UCSD-AML1 (cell line): ENCODE results near the gene ADAMTS2.

Source experiments
- DNase-seq: peaks from one replicate; lab custom pipeline; 2025; ENCODE audit not compliant: unreplicated experiment; lab: John Stamatoyannopoulos, UW

Gene ADAMTS2

DNA sequence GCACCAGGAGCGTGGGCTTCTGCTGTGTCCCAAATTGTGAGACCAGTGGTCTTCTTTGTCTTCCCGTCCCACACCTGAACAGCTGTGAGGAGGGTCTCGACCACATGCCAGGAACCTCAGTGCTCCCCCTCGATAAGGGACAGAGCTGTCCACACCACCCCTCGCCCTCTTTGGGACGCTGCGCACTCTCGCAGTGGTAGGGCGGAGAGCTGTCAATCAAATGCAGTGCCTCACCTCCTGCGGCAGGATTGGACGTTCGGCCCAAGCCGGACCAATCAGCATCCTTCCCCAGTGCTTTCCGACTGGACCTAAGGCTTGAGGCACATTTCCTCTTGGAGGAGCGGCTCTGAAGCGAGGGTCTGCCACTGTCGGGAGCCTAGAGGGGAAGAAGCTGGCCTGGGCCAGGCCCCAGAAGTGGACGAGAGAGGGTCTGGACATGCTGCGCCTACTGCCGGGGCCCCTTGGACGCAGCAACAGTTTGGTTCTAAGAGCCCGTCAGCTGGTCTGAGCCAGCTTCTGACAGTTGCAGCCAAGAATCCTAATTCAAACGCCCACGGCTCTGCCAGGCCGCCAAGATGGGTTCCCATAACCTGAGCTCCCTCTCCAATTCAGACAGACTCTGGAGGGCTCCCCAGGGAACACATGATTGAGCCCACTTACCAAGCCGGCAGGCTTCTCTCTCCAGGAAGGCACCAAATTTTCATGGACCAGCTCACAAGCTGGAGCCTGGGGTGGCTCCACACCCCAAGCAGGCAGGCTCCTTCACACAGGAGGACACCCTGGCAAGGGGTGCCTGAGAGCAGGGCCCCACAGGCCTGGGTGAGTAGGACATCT, 28.1 kb upstream of the ADAMTS2 start:
- DNase-seq = no peak

DNA sequence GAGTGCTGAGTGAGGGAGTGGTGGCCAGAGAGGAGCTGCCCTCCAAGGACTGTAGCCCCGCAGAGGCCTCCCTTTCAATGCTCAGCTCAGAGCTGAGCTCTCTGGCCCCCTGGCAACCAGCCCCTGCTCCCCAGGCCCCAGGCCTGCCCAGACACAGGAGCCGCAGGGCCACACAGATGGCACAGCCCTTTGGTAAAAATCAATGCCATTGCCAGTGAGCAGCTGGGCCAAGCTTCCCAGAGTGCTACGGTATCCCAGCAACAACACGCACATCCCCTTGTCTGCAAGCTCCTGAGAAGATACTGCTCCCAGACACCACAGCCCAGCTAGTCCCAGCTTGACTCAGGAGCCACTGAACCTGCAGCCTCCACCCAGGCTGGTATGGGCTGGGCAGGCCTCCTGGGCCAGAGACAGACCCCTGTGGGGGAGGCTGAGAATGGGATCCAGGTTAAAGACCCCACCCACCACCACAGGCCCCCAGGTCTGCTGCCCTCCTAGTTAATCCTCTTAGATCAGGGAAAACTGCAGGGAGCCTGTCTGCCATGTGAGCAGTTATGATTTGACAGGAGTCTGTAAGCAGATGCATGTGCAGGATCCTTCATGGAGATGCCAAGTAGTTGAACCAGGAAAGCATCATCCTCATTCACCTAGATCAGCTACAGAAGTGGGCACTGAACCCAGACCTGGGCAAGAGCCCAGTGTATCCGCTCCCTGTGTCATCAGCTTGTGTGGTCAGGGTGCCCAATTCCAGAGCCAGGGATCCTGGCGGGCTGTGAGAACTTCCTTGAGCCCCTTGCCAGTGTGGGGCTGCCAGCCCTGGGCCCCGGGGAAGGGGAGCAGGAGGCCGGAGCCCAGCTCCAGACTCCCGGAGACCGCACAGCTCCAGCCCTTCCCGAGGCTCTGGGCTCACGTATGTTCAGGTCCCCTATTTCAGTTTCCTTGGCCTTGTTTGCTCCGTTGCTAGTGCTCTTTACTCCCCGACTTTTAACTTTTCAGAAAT, 26.7 kb upstream of the ADAMTS2 start:
- no peak for DNase-seq

DNA sequence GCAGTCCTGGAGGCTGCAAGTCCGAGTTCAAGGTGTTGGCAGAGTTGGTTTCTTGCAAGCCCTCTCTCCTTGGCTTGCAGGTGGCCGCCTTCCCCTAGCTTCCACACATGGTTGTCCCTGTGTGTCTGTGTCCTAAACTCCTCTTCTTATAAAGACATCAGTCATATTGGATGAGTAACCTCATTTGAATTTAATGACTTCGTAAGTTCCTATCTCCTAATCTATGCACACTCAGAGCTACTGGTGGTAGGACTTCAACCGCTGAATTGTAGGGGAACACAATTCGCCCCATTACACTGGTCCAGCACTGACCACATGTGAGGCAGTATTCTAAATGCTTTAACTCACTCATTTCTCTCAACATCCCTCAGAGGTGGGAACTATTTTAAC, 25.9 kb upstream of the ADAMTS2 start:
- DNase-seq = no peak

DNA sequence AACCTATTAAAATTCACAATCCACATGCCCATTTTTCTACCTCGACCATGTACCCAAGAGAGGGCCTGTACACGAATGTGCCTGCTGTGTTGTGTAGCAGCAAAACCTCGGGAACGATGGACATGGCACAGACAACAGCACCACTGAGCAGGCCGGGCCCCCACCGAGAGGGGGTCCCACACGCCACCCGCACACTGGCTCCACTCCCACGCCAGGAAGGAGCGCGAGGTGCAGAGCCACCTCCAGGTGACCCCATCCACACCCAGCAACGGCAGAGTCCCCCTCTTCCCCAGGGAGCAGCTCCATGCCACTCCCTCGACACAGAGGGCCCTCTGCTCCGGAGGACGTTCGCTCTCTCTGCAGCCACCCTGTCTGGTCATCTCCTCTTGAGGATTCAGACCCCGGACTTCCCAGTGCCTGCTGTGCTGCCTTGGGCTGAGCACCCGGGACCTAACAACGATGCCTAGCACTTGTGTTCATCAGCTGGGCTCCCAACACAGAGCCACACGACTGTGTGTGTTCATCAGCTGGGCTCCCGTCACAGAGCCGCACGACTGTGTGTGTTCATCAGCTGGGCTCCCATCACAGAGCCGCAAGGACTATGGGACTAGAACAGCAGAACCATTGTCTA, 25.3 kb upstream of the ADAMTS2 start:
- no peak for DNase-seq

DNA sequence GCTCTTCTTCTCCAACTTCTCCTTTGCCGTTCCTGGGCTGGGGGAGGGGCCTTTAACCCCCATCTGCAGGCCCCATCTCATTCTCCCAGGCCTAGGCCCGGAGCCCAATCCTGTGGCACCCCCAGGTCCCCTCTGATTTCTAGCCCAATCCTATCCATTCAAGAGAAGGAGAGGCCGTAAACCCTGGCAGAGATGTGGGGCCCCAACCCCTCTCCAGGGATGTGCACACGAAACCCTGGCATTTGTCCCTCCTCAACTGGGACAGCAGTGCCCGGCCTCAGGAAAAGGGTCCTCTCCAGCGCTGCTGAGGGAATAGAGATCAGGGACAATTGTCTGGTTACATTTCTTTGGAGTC, 24.2 kb upstream of the ADAMTS2 start:
- DNase-seq = no peak

DNA sequence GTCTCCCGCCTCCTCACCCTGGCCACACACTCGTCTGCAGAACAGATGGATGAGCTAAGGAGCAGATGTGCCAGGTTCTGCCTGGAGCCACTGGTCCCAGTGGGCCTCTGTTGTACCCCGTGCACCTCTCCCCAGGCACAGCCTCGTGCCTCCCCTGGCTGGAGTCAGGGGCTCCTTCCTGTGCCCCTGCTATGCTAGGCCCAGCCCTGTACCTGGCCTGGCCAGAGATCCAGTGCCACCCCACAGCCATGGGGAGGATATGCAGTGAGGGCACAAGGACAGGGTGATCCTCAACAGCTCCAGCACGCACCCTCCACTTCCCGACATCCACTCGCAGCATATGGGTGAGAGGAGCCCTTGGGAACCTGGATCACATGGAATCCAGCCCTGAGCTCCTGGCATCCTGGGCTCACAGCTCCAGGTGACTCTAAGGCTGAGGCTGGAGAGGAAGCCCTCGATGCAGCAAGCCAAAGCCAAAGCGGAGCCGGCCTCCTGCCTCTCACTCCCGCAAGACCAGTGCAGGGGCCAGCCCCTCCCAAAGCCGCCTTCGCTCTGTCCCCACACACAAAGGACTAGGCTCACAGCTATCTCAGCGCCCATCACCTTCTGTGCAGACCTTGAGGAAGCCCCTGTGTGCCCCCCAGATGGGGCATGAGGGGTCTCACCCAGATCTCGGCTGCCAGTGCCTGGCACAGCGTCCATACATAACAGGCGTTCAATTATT, 23.7 kb upstream of the ADAMTS2 start:
- no peak for DNase-seq

DNA sequence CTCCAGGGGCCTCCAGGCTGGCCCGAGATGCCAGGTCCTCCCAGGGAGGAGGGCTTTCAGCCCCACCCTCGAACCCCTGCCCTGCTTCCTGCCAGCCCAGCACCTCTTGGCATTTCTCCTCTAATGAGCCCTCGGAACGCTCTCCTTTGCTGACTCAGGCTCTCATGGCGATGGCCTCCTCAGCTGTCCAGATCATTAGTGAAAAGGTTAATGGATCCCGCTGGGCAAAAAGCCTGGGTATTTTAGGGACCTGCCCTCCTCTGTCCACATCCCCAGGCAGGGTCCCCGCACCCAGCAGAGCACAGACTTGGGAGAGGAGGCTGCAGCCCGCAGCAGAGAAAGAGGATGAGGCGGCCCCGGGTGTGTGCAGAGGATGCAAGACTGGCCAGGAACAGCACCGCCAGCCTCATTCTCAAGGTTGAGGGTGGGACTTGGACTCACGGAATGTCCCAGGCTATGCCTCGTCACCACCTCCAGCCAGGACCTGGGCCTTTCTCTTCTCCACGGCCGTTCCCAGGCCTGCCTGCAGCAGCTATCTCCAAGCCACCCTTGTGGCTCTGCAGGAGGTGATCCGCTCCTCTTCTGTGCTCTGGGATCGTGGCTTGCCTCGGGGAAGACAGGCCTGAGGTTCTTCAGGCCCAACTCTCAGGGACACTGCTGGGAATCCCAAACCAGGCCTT, 23.0 kb upstream of the ADAMTS2 start:
- no peak for DNase-seq

DNA sequence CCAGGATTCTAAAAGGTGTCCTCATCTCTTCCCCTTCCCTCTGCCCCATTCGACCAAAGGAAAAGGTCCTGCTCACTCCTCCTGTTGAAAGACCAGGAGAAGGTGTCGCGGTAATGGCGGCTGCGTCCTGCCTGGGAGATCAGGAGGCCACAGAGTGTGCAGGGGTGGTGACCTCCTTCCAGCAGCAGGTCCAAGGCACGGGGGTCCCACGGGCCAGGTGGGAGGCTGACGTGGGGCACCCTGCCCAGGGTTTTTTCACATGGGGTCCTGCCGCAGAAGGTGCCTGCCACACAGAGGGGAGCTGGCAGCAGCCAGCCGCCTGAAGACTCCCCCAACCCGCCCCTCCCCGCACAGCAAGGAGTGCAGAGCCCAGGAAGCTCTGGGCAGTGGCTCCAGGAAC, 22.2 kb upstream of the ADAMTS2 start:
- no peak for DNase-seq

DNA sequence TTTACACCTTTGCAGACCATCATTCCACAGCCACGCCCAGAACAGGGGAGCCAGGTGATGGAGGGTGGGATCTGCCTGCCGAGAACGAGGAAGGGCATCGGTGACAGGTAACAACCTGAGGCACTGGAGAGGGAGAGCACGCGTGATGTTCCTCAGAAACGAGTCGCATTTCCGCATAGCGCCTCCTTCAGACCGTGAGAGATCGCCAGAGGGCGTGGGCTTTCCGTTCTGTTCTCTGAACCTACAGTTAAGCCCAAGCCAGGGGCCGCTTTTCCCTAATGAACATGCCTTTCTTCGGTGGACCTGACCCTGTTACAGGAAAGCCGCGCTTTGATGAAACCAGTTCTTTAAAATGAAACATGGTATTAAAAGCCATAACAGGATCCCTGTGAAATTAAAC, 17.1 kb upstream of the ADAMTS2 start:
- no peak for DNase-seq

DNA sequence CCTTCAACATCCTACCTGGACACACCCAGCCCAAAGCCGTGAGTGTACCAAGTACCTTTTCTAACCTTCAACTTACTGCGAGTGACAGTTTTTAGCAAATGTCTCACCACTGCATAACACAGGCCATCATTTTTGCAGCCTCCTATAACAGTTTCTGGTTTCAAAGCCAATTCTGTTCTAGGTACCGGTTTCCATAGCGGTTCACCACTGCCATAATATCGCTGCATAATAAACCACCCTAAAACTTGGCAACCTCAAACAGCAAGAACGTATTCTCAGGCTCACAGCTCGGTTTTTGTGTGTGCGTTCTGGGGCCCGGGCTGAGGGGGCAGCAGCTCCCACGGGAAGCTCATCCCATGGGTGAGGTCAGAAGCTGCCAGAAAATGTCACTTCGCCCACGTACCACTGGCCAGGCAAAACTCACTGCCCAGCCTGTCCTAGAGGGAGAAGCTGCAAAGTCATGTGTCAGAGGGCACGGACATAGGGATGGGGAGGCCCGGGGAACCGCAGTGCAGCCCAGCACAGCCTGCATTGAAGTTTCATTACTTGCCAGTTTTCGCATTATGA, 15.9 kb upstream of the ADAMTS2 start:
- DNase-seq = no peak

DNA sequence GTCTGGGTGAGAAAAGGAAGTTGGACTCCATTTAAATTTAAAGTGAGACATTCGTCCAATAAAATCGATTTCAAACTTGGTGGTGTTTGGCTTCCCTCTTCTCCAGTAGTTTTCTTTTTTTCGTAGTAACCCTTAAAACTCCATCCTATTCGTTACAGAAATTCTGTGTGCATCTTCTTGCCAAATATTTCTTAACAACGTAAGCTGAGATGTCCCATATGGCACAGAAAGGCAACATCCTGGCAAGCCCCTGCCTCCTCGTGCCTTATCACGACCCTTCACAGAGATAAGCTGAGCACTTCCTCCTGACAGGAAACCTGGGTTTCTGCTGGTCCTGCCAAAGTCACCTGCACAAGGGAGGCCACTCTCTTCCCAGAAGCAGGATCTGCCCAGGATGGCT, 11.8 kb upstream of the ADAMTS2 start:
- DNase-seq = no peak

DNA sequence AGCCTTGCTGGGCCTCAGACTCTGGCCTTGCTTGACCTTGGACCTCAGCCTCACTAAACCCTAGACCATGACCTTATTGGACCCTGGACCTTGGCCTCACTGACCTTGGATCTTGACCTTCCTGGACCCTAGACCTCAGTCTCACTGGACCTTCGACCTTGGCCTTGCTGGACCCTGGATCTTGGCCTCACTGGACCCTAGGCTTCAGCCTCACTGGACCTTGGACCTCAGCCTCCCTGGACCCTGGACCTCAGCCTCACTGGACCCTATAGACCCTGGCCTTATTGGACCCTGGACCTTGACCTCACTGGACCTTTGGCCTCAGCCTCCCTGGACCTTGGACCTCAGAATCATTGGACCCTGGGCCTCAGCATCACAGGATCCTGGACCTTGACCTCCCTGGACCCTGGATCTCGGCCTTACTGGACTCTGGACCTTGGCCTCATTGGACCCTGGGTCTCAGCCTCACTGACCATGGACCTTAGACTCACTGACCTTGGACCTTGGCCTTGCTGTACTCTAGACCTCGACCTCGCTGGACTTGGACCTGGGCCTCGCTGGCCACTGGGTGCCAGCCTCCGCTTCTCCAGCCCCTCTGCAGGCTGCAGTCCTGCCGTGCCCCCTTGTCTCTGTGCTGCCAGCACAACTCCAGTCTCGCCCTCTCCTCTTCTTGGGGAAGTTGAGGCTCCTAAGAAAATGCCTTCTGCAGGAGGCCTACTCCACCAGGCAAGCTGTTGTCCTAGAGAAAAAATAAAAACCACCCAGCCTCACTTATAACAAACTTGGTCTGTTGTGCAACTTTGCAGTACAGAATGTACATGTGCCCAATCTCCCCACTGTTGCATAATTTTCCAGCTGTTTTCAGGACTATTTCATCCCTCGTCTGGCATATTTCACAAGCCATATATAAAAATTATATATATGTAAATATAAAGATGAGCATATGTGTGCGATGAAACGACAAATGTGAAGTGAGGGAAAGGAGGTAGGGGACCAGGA, 11.0 kb upstream of the ADAMTS2 start:
- no peak for DNase-seq

DNA sequence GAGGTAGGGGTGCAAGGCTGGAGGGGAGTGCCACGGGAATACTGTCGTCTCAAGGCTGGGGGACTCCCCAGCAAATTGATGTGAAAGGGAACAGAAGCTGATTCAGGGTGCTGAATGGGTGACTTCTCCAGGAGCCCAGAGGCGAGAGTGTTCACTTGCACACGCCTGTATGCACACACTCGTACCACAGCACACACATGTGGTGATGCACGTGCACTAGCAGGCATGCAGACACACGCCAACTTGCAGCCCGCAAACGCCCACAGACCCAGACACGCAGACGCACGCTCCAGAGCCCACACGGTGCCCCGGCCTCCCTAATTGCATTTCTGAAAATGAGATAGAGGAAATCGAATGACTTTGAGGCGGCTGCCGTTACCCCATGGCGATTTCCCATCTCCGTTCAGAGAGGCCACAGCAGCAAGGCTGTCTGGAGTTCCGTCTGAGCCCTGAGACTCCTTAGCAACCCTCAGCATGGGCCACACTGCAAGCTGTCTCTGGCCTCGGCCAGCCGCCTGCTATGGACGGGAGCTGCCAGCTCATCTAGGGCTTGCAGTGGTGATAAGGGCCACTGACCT, 9.1 kb upstream of the ADAMTS2 start:
- no peak for DNase-seq

DNA sequence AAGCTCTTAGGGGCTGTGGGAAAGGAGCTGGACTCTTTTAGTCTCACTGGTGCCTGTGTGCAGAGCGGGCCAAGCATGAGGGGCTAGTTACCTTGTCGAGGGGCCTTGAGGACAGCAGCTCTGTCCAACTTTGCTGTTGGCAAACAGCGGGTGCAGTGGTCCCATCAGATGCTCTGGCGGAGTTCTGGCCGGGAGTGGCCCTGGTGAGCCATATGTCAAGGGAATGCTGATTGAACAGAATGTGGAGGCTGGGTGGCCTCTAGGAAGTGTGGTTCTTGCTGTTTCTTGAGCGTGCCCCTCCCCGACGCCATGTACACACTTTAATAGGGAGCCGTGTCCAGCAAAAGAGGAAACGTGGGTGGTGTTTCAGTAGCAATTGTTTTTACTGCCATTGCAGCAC, 3.6 kb upstream of the ADAMTS2 start:
- DNase-seq = no peak

DNA sequence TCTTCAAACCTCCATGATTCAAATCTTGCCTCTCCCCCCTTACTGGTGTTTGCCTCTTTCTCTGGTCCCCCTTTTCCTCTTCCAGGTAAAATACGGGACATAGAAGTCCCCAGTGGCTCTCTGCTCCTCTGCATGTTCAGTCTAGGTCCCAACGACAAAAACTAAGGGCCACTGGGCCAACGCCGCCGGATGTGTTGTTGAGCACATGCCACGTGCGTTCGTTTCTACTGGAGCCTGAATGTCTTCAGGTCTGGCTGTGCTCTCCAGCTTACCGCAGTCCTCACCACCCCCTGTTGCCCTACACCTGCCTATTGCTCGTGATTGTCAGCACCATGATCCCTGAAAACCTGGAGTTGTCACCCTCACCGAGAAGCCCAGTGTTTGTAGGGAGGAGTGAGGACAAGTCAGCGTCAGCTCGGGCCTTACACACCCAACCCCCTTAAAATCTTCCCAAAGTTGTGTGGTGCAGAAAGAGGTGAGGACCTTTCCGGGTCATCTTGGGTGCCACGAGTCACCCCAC, 2.8 kb upstream of the ADAMTS2 start:
- no peak for DNase-seq

DNA sequence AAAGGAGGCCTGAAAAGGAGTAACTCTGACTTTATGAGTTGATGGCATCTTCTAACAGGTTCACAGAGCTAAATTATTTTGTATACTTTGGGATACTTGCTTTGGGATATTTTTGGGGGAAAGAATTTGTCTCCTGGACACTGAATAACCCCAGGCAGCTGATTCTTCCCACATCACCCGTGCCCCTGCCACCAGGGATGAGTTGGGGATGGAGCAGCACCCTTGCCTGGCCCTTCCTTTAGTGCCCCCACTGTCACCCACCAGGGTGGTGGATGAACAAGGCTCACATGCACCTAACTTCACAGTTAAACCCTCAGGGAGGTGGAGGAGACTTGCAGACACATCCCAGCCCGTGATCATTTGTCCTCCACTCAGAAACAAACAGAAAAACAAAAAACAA, 2.3 kb upstream of the ADAMTS2 start:
- DNase-seq = no peak

DNA sequence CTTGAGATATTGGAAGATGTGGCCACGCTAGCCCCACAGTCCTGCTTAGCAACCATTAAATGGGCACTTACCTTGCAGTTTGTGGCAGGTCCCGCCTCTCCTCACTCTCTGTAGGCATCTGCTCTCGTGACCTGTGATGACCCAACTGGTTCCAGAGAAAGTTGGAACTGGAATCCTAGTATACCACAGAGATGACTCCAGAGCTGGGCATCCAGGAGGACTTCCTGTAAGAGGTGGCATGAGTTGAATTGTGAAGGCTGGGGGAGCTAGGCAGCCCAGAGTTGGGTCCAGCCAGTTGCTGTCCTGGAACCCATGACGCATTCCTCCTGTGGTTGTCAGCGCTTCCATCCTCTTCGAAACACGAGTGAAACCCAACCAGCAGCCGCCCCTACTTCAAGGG, 1.6 kb upstream of the ADAMTS2 start:
- DNase-seq = no peak

DNA sequence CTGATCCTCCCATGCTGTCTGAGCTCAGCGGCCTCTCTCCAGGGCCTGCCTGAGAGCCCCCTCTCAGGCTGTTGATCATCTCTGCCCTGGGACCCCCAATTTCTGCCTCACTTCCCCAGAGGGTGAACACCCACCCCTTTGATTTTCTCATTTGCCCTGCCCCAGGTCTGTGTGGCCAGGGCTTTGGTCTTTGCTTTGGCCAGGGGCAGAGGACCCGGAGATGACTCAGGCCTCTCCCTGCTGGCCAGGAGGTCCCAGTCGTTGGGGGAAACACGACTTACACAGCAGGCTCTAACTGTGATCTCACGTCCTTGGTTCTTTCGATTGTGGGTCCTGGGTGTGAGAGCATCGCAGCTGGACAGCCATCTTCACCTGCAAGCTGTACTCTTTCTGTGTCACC, 1.1 kb upstream of the ADAMTS2 start:
- DNase-seq = no peak

DNA sequence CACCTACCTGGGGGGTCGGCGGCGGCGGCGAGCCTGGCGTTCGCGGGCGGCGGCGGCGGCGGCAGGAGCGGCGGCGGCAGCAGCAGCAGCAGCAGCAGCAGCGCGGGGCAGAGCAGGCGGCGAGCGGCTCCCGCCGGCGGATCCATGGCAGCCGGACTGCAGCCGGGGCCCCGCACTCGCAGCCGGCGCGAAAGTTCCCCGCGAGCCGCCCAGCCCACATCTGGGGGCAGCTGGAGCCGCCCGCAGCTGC, 153 bp downstream of the ADAMTS2 start:
- DNase-seq = no peak
